ENCODE measurements around the gene MARCHF10. TPM values are rescaled to one million over a fixed set of nuclear protein-coding genes. Genes with fewer than 3 reads are reported as not detected.

Gene MARCHF10
- total and polyA plus RNA-seq, 2 of the 13 experiments (the other 11 are each of a cell fraction or from before 2014, with no cell fraction given), result not detected

GRCh38 chr17:62703776-62704380 lies 104.2 kb downstream of the MARCHF10 start (continued):
- TF ChIP-seq ARID5B (CRISPR knock-in tag; IDR thresholded peaks at IDR 0.05), result 0 out of 2 replicates have a peak, but pooled peaks have one; percentile 40
- no peak for TF ChIP-seq ZFP91 (CRISPR knock-in tag; IDR thresholded peaks at IDR 0.05; ENCODE audit: borderline replicate concordance)

GRCh38 chr17:62703261-62703775 lies 104.8 kb downstream of the MARCHF10 start:
- Histone ChIP-seq H3K4me2 (ENCODE audit: low read depth, low read length) (peak overlapping the region; percentile 67), H3K79me2 (ENCODE audit: insufficient read depth, low read length) (no peaks in the 10 kb centered on the region), H3K4me3 (replicated peaks in 1 of 3; ENCODE audit: insufficient read depth in 1 of 3, low read depth in 2 of 3, low read length in 3 of 3) (peak overlapping the region in 1 of 3 experiments; percentile 70; a peak in 1 of 6 replicates), H3K27me3 (ENCODE audit: control insufficient read depth in 1 of 2, insufficient read depth in 2 of 2, low read length in 2 of 2) (peaks cover 21 to 69% of the 10 kb centered on the region in 2 experiments), H2AFZ (ENCODE audit: low read length) (no peak overlapping the region), H3K9ac (ENCODE audit: insufficient read depth, low read depth, low read length) (no peak overlapping the region), H4K20me1 (ENCODE audit: insufficient read depth, low read length) (no peaks in the 10 kb centered on the region), H3K27ac (ENCODE audit: extremely low read length, insufficient read depth, low read length) (no peak overlapping the region), H3K9me3 (ENCODE audit: low read length) (no peaks in the 10 kb centered on the region), H3K4me1 (ENCODE audit: insufficient read depth, low read length) (peaks cover 11% of the 10 kb centered on the region; the same call in 1 of the 2 replicates), H3K36me3 (replicated peaks in 1 of 2; ENCODE audit: control insufficient read depth in 1 of 2, insufficient read depth in 2 of 2, low read length in 2 of 2) (no peaks in the 10 kb centered on the region)
- CTCF ChIA-PET (ENCODE audit: low intra/inter-chr PET ratio, low total read pairs), result interaction anchor here (1.5 to 5.3 kb wide), 2 partner anchors 265 to 703 kb away, joined by 11 to 78 read pairs; no protein-coding TSS in a partner anchor
- FAIRE-seq, result no peak
- intact Hi-C loops (cut with micrococcal nuclease; ENCODE audit: unreplicated experiment) (loop anchor here (1.0 kb wide), 1 partner anchor 265 kb away; no protein-coding TSS in a partner anchor), in situ Hi-C loops (cut with HindIII; ENCODE audit: extremely low pct_ligation_motif_present, low pct_unique_long_range_greater_than_20kb) (loop anchor here (5.0 kb wide), 1 partner anchor 264 kb away; the partner anchor contains the start of gene TANC2)
- POLR2A ChIA-PET, result no interaction called here
- peak; percentile 35 for ATAC-seq
- WGBS (ENCODE audit: low lambda C conversion rate), result 17% methylated on average over 13 of the region's 16 CpGs
- DNase-seq (ENCODE audit: low spot score), result no peak
- BruUV-seq (replicated peaks), result no TSS peak
- TF ChIP-seq ZNF639 (CRISPR knock-in tag; conservative IDR thresholded peaks at IDR 0.05), result no peak
- TF ChIP-seq DMAP1 (CRISPR knock-in tag; IDR thresholded peaks at IDR 0.05), result 0 out of 2 replicates have a peak, but pooled peaks have one; percentile 13
- TF ChIP-seq GATA4 (IDR thresholded peaks at IDR 0.05; ENCODE audit: borderline replicate concordance, low read depth), result no peak
- TF ChIP-seq ZNF558 (CRISPR knock-in tag; IDR thresholded peaks at IDR 0.05; ENCODE audit: borderline replicate concordance), result no peak
- TF ChIP-seq ERF (CRISPR knock-in tag; IDR thresholded peaks at IDR 0.05), result no peak
- TF ChIP-seq ZNF251 (CRISPR knock-in tag; IDR thresholded peaks at IDR 0.05), result peak; percentile 59; the same call in 1 of the 2 replicates
- peak; percentile 35; the same call in 1 of the 2 replicates for TF ChIP-seq EZH2 (conservative IDR thresholded peaks at IDR 0.05; ENCODE audit: low read depth, low read length)
- no peak for TF ChIP-seq AHR (CRISPR knock-in tag; IDR thresholded peaks at IDR 0.05)
- TF ChIP-seq MYPOP (CRISPR knock-in tag; IDR thresholded peaks at IDR 0.05), result no peak
